PFSK-1 (cell line): ENCODE results near the gene TBC1D16.

ENCODE experiments used
- FOXP2 ChIP-seq: optimal IDR thresholded peaks from 2 replicates; pipeline ENCODE3; 2011; ENCODE audit warnings: borderline replicate concordance, control low read depth, inconsistent platforms; ENCODE audit not compliant: insufficient read depth; ENCODE audit errors: extremely low read length, extremely low read depth
- POLR2AphosphoS5 ChIP-seq: IDR thresholded peaks from 2 replicates; pipeline ENCODE4 v1.6.1; 2012; ENCODE audit warnings: low read depth, mild to moderate bottlenecking, control low read depth, low read length, moderate library complexity
- REST ChIP-seq, 2 experiments: IDR thresholded peaks; 2 replicates each; pipeline versions ENCODE4 v1.6.1 to v1.8.0; 2011 to 2012; ENCODE audit warnings: low read depth in 2 of 2, low read length in 2 of 2, control low read depth in 1 of 2, inconsistent platforms in 1 of 2, mild to moderate bottlenecking in 1 of 2, moderate library complexity in 1 of 2; ENCODE audit not compliant: insufficient read depth in 1 of 2
- TAF1 ChIP-seq: IDR thresholded peaks from 2 replicates; pipeline ENCODE4 v1.6.1; 2012; ENCODE audit warnings: low read length, control low read depth, borderline replicate concordance; ENCODE audit not compliant: insufficient read depth

- TF ChIP-seq TAF1: no peak
- no peak for TF ChIP-seq FOXP2
- no peak for TF ChIP-seq POLR2AphosphoS5
- TF ChIP-seq REST (IDR thresholded peaks at IDR 0.05; ENCODE audit: insufficient read depth in 1 of 2, low read depth in 2 of 2, low read length in 2 of 2): no peak
Observed at GRCh38 chr17:79930062-79930876, 105.4 kb downstream of the TBC1D16 start.
